Activated CD4-positive, alpha-beta T cell treated with anti-CD3 and anti-CD28 coated beads, Interleukin-2, amount 50 U/mL, for 1 hour (primary cell): Measurements from ENCODE around the gene RSPRY1.
"Not testable (repeated sequence)": the region's sequence is repeated elsewhere in the genome, so short reads cannot be mapped to it uniquely, and the experiment has no call there.

ENCODE experiments used
- DNase-seq: peaks from one replicate; pipeline ENCODE4 v3.0.0-alpha.2; 2020

RSPRY1 gene

GRCh38 chr16:57257455-57258070 is 71.4 kb downstream of the RSPRY1 start:
- DNase-seq, result no peak

- no peak for DNase-seq
Observed at GRCh38 chr16:57258226-57258909, 72.2 kb downstream of the RSPRY1 start.

- DNase-seq, result no peak
Observed at GRCh38 chr16:57258910-57259475, 72.9 kb downstream of the RSPRY1 start.

GRCh38 chr16:57260294-57260929 is 74.3 kb downstream of the RSPRY1 start:
- peak; percentile 46 for DNase-seq

GRCh38 chr16:57261806-57262205 is 75.7 kb downstream of the RSPRY1 start:
- DNase-seq, result no peak

- DNase-seq, result no peak
Observed at GRCh38 chr16:57262841-57263540, 76.9 kb downstream of the RSPRY1 start.

- DNase-seq, result no peak
Observed at GRCh38 chr16:57263541-57264351, 77.6 kb downstream of the RSPRY1 start.

GRCh38 chr16:57264381-57264780 is 78.3 kb downstream of the RSPRY1 start:
- DNase-seq, result no peak

- DNase-seq, result peak; percentile 6
Observed at GRCh38 chr16:57264950-57265371, 78.8 kb downstream of the RSPRY1 start.

GRCh38 chr16:57265850-57266530 is 79.9 kb downstream of the RSPRY1 start:
- DNase-seq, result no peak

GRCh38 chr16:57266531-57267260 is 80.6 kb downstream of the RSPRY1 start:
- peak; percentile 46 for DNase-seq

GRCh38 chr16:57267343-57267742 is 81.2 kb downstream of the RSPRY1 start:
- not testable (repeated sequence) for DNase-seq

GRCh38 chr16:57268804-57269800 is 83.0 kb downstream of the RSPRY1 start:
- no peak for DNase-seq

GRCh38 chr16:57270221-57271062 is 84.3 kb downstream of the RSPRY1 start:
- no peak for DNase-seq

GRCh38 chr16:57271063-57271345 is 84.9 kb downstream of the RSPRY1 start:
- no peak for DNase-seq

GRCh38 chr16:57271867-57272495 is 85.9 kb downstream of the RSPRY1 start:
- no peak for DNase-seq

- no peak for DNase-seq
Observed at GRCh38 chr16:57273359-57273758, 87.2 kb downstream of the RSPRY1 start.

GRCh38 chr16:57273826-57274225 is 87.7 kb downstream of the RSPRY1 start:
- no peak for DNase-seq
